ENCODE data around the gene ADAMTS9.

The ADAMTS9 gene

DNA sequence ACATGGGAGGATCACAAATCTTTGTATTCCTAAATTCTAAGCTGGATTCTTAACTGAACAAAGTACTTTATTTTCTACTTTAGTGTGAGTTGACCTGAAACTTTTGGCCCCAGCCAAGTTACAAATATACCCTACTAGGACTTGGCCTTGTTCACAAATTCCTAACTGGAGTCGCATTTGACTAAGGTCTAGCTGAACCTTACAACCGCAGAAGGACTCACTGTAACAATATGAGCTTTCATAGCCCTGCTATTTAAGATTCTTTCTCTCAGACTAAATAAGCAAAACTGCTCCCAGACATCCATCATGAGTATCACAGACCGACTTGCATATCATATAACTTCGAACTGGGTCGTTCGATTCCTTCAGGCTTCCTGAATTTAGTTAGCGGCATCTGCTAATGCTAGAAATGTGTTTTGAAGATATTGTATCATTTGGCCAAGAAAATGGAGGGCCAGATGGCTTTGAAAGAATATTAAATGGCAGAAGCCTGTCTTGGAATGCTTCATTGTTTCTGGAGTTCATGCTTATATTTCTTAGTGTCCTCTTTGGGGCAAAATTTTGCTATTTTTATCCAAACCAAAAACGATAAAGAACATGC, 28.4 kb upstream of the ADAMTS9 start:
- H3K27me3 ChIP-seq (ENCODE audit: control insufficient read depth, insufficient read depth, low read length) = no peaks in the 10 kb centered on the region
- no peak overlapping the region for H3K27ac ChIP-seq (ENCODE audit: low read depth, low read length)
- no peak overlapping the region for H3K9ac ChIP-seq (ENCODE audit: low read length)
- no peaks in the 10 kb centered on the region for H3K4me1 ChIP-seq (ENCODE audit: control insufficient read depth, insufficient read depth, low read length)
- H3K4me3 ChIP-seq (ENCODE audit: low read depth, low read length) = no peak overlapping the region
- H3K36me3 ChIP-seq (ENCODE audit: control insufficient read depth, insufficient read depth, low read length) = no peaks in the 10 kb centered on the region
- peaks cover 3% of the 10 kb centered on the region; the same call in 1 of the 2 replicates for H3K9me3 ChIP-seq (ENCODE audit: control insufficient read depth, insufficient read depth, low read depth, low read length)

DNA sequence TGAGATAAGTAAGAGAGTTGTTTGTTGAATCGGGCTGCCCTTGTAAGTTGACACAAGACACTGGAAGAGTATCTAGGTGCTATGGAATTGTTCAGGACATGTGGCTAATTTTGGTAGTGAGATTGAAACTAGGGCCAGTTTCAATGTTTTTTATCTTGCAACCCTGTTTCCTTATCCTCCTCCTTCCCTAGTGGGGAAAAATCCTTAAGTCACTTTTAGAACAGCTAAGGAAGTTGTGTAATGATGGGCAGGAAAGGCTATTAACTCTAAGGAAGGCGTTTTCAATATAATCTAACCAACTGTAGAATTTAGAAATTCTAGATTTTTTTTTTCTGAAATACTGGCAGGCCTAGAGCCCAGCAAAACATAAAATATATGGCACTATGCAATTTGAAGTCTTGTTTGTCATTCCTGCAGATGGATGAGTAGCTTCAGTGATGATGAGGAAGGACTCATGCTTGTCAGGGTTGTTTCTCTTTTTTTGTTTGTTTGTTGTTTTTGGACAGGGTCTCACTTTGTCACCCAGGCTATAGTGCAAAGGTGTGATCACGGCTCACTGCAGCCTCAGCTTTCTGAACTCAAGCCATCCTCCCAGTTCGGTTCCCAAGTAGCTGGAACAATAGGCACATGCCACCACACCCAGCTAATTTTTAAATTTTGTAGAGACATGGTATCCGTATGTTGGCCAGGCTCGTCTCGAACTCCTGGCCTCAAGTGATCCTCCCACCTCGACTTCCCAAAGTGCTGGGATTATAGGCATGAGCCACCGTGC, 27.6 kb upstream of the ADAMTS9 start:
- Histone ChIP-seq H3K9me3 (ENCODE audit: control insufficient read depth, insufficient read depth, low read depth, low read length) (peaks cover 3% of the 10 kb centered on the region; the same call in 1 of the 2 replicates), H3K9ac (ENCODE audit: low read length) (no peak overlapping the region), H3K36me3 (ENCODE audit: control insufficient read depth, insufficient read depth, low read length) (no peaks in the 10 kb centered on the region), H3K27me3 (ENCODE audit: control insufficient read depth, insufficient read depth, low read length) (no peaks in the 10 kb centered on the region), H3K4me1 (ENCODE audit: control insufficient read depth, insufficient read depth, low read length) (no peaks in the 10 kb centered on the region), H3K27ac (ENCODE audit: low read depth, low read length) (no peak overlapping the region), H3K4me3 (ENCODE audit: low read depth, low read length) (no peak overlapping the region)

DNA sequence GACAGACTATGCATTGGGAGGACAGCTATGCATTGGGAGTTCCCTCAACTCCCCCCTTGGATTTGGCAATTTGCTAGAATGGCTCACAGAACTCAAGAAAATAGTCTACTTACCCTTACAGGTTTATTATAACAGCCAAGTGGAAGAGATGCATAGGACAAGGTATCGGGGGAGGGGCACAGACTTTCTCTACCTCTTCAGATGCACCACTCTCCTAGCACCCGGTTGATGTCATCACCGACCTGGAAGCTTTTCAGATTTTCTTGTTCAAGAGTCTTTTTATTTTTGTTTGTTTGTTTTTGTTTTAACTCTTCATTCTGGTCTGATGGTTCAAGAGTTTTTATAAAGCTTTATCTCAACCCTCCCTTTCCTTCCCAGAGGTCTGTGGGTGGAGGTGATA, 20.7 kb upstream of the ADAMTS9 start:
- Histone ChIP-seq H3K36me3 (ENCODE audit: control insufficient read depth, insufficient read depth, low read length) (no peaks in the 10 kb centered on the region), H3K27ac (ENCODE audit: low read depth, low read length) (no peak overlapping the region), H3K4me3 (ENCODE audit: low read depth, low read length) (no peak overlapping the region), H3K27me3 (ENCODE audit: control insufficient read depth, insufficient read depth, low read length) (no peaks in the 10 kb centered on the region), H3K4me1 (ENCODE audit: control insufficient read depth, insufficient read depth, low read length) (0 out of 2 replicates have a peak, but pooled peaks cover 7% of the 10 kb centered on the region), H3K9me3 (ENCODE audit: control insufficient read depth, insufficient read depth, low read depth, low read length) (peaks cover 6% of the 10 kb centered on the region; the same call in 1 of the 2 replicates), H3K9ac (ENCODE audit: low read length) (no peak overlapping the region)

DNA sequence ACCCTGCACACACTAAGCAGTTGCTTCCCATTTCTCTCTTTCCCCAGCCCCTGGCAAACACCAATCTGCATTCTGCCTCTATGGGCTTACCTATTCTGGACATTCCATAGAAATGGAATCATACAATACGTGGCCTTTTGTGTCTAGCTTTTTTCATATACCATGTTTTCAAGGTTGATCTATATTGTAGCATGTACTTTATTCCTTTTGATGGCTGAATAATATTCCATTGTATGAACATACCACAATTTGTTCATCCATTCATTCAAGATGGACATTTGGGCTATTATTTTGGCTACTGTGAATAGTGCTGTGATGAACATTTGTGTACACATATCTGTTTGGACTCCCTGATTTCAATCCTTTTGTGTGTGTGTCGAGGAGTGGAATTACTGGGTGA, 18.1 kb upstream of the ADAMTS9 start:
- H3K9me3 ChIP-seq (ENCODE audit: control insufficient read depth, insufficient read depth, low read depth, low read length) = peaks cover 3% of the 10 kb centered on the region; the same call in 1 of the 2 replicates
- H3K4me1 ChIP-seq (ENCODE audit: control insufficient read depth, insufficient read depth, low read length) = 0 out of 2 replicates have a peak, but pooled peaks cover 7% of the 10 kb centered on the region
- H3K27ac ChIP-seq (ENCODE audit: low read depth, low read length) = no peak overlapping the region
- no peaks in the 10 kb centered on the region for H3K36me3 ChIP-seq (ENCODE audit: control insufficient read depth, insufficient read depth, low read length)
- no peak overlapping the region for H3K9ac ChIP-seq (ENCODE audit: low read length)
- no peaks in the 10 kb centered on the region for H3K27me3 ChIP-seq (ENCODE audit: control insufficient read depth, insufficient read depth, low read length)
- H3K4me3 ChIP-seq (ENCODE audit: low read depth, low read length) = no peak overlapping the region

DNA sequence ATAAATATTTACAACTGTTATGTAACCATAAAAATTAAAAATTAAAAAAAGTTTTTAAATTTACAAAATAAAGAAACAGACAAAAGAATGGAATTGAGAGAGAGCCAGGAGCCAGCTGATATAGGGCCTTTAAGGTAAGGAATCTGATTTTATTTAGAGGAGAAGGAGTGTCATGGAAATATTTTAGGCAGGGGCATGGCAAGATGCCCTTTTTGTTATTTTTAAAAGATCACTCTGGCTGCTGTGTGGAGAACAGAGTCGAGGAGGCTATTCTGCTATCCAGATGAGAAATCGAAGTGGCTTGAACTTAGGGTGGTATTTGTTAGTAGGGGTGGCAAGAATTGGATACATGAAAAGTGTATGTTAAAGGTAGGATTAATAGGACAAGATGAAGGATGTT, 9.1 kb upstream of the ADAMTS9 start:
- peaks cover 17% of the 10 kb centered on the region for H3K4me1 ChIP-seq (ENCODE audit: control insufficient read depth, insufficient read depth, low read length)
- no peak overlapping the region for H3K4me3 ChIP-seq (ENCODE audit: low read depth, low read length)
- H3K36me3 ChIP-seq (ENCODE audit: control insufficient read depth, insufficient read depth, low read length) = no peaks in the 10 kb centered on the region
- H3K9ac ChIP-seq (ENCODE audit: low read length) = no peak overlapping the region
- no peaks in the 10 kb centered on the region for H3K9me3 ChIP-seq (ENCODE audit: control insufficient read depth, insufficient read depth, low read depth, low read length)
- no peak overlapping the region for H3K27ac ChIP-seq (ENCODE audit: low read depth, low read length)
- no peaks in the 10 kb centered on the region for H3K27me3 ChIP-seq (ENCODE audit: control insufficient read depth, insufficient read depth, low read length)

DNA sequence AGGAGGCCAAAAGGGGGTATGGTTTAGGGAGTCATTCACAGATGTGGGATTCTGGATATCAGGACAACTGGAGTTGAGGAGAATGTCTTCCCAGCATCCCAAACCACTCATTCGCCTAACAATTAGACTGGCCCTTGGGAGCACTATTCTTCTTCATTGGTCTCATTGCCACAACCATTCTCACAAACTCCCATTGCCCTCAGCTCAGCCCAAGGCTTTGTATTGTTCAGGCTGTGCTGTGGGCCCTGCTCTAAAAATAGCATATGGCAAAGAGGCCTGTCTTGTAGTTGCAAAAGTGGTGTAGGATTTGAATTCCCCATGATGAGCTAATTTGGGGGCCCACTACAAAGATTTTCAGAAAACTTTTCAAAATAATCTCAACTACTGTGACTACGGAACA, 6.3 kb upstream of the ADAMTS9 start:
- no peak overlapping the region for H3K4me3 ChIP-seq (ENCODE audit: low read depth, low read length)
- H3K4me1 ChIP-seq (ENCODE audit: control insufficient read depth, insufficient read depth, low read length) = peaks cover 29% of the 10 kb centered on the region

DNA sequence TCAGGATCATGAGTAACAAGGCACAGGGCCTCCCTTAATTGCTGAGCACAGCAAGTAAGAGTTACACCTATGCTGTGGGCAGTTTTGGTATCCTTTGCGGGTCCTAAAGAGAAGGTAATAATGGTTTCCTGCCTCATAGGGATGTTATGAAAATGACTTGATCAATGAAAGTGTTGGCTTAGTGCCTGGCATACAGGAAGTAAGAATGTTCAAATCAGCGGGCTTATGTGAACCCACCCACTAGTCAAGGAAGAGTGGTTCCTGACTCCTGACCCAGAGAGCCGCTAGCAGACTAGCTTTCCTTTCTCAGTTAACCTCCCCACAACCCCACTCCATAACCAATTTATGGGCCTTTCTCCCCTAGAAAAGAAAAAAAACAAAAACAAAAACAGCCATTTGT, 5.2 kb upstream of the ADAMTS9 start:
- H3K27ac ChIP-seq (ENCODE audit: low read depth, low read length) = no peak overlapping the region
- no peak overlapping the region for H3K9ac ChIP-seq (ENCODE audit: low read length)
- H3K27me3 ChIP-seq (ENCODE audit: control insufficient read depth, insufficient read depth, low read length) = peaks cover 26% of the 10 kb centered on the region; the same call in 1 of the 2 replicates
- no peaks in the 10 kb centered on the region for H3K36me3 ChIP-seq (ENCODE audit: control insufficient read depth, insufficient read depth, low read length)
- H3K4me1 ChIP-seq (ENCODE audit: control insufficient read depth, insufficient read depth, low read length) = peaks cover 31% of the 10 kb centered on the region
- H3K4me3 ChIP-seq (ENCODE audit: low read depth, low read length) = no peak overlapping the region
- no peaks in the 10 kb centered on the region for H3K9me3 ChIP-seq (ENCODE audit: control insufficient read depth, insufficient read depth, low read depth, low read length)

More for the DNA sequence above, 6.3 kb upstream of the ADAMTS9 start:
- Histone ChIP-seq H3K27ac (ENCODE audit: low read depth, low read length) (no peak overlapping the region), H3K36me3 (ENCODE audit: control insufficient read depth, insufficient read depth, low read length) (no peaks in the 10 kb centered on the region), H3K9me3 (ENCODE audit: control insufficient read depth, insufficient read depth, low read depth, low read length) (no peaks in the 10 kb centered on the region), H3K27me3 (ENCODE audit: control insufficient read depth, insufficient read depth, low read length) (peaks cover 15% of the 10 kb centered on the region; the same call in 1 of the 2 replicates), H3K9ac (ENCODE audit: low read length) (no peak overlapping the region)

DNA sequence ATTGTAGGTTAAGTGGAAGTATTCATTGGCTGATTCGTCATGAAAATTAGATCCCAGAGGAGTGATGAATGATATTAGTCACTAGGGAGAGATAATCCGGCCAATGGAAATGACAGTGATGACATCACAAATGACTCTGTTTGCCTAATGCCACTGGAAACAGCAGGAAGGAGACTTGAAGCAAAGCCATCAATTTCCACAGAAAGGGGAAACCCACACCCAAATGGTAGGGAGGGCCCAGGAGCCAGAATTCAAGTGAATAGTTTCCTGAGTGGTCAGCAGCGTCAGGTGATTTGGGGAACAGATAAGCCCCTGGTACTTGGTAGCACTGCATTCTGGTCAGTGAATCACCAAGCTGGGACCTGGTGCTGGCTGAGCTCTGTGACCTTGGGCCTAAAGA, 3.3 kb upstream of the ADAMTS9 start:
- H3K27ac ChIP-seq (ENCODE audit: low read depth, low read length) = no peak overlapping the region
- no peaks in the 10 kb centered on the region for H3K9me3 ChIP-seq (ENCODE audit: control insufficient read depth, insufficient read depth, low read depth, low read length)
- no peak overlapping the region for H3K9ac ChIP-seq (ENCODE audit: low read length)
- H3K4me3 ChIP-seq (ENCODE audit: low read depth, low read length) = no peak overlapping the region
- no peaks in the 10 kb centered on the region for H3K36me3 ChIP-seq (ENCODE audit: control insufficient read depth, insufficient read depth, low read length)
- H3K4me1 ChIP-seq (ENCODE audit: control insufficient read depth, insufficient read depth, low read length) = peaks cover 36% of the 10 kb centered on the region
- peaks cover 39% of the 10 kb centered on the region for H3K27me3 ChIP-seq (ENCODE audit: control insufficient read depth, insufficient read depth, low read length)

DNA sequence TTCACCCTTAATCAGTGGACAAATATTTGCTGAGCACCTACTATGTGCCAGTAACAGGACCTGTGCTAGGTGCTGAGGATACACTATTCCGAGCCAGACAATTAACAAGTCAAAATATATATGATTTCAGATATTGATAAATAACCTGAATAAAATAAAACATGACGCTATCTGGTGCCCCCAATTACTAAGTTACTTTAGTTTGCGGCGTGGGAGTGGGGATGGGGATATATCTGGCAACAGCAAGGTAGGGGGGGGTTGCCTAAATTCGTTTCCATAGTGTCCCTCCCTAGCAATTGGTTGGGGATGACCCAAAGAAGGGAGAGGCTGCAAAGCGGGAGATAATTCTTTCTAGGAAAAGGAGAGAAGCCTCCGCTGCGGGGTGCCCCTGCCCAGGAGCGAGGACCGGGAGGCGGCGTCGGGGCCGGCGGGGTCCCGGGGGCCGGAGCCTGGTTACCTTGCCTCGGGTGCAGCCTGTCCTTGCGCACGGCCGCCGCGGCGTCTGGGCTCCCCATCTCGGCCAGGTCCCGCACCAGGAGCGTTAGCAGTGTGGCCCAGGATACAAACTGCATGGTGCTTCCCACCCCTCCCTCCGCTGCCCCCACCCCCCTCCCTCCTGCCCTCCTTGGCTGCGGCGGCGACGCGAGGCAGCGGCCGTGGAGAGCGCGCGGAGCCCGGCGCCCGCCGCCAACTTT, 567 bp downstream of the ADAMTS9 start:
- Histone ChIP-seq H3K4me3 (ENCODE audit: low read depth, low read length) (peak overlapping the region; percentile 77), H3K9ac (ENCODE audit: low read length) (peak overlapping the region; percentile 71), H3K9me3 (ENCODE audit: control insufficient read depth, insufficient read depth, low read depth, low read length) (no peaks in the 10 kb centered on the region), H3K27me3 (ENCODE audit: control insufficient read depth, insufficient read depth, low read length) (peaks cover 72% of the 10 kb centered on the region), H3K4me1 (ENCODE audit: control insufficient read depth, insufficient read depth, low read length) (peaks cover 48% of the 10 kb centered on the region), H3K27ac (ENCODE audit: low read depth, low read length) (no peak overlapping the region), H3K36me3 (ENCODE audit: control insufficient read depth, insufficient read depth, low read length) (no peaks in the 10 kb centered on the region)

DNA sequence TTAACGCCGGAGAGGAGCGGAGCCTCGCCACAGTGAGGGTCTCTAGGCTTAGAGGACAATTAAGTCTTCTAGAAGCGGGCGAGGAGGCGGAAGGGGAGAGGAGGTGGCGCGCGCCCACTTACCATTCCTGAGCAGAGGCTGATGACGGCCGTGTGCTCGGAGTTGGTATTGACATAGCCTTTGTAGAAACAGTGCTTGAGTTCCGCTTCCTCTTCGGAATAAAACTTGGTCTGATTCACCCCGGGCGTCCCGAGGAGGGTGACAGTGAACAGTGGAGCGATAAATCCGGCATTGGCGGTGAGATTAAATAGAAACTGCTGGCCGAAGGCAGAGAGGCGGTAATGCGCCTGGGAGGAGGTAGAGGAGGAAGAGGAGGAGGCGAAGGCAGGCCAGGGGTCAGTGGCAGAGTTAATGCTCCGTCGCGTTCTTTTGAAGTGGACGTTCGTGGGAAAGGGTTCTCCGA, 1.3 kb downstream of the ADAMTS9 start:
- Histone ChIP-seq H3K27ac (ENCODE audit: low read depth, low read length) (no peak overlapping the region), H3K4me1 (ENCODE audit: control insufficient read depth, insufficient read depth, low read length) (peaks cover 48% of the 10 kb centered on the region), H3K4me3 (ENCODE audit: low read depth, low read length) (peak overlapping the region; percentile 77), H3K9me3 (ENCODE audit: control insufficient read depth, insufficient read depth, low read depth, low read length) (no peaks in the 10 kb centered on the region), H3K9ac (ENCODE audit: low read length) (peak overlapping the region; percentile 67), H3K27me3 (ENCODE audit: control insufficient read depth, insufficient read depth, low read length) (peaks cover 77% of the 10 kb centered on the region), H3K36me3 (ENCODE audit: control insufficient read depth, insufficient read depth, low read length) (no peaks in the 10 kb centered on the region)

Measured in HUES6 (cell line).